ENCODE results near the gene NEFH.

The NEFH gene

GRCh38 chr22:29476116-29476515 is 3.9 kb upstream of the NEFH start:
- Histone ChIP-seq H3K4me1 (ENCODE audit: control insufficient read depth, low read length) (peaks cover 19% of the 10 kb centered on the region), H3K4me3 (ENCODE audit: low read length) (peak overlapping the region; percentile 19), H3F3A (ENCODE audit: control insufficient read depth, insufficient read depth) (no peaks in the 10 kb centered on the region), H3K27ac (ENCODE audit: low read depth, low read length) (no peak overlapping the region), H3K9me2 (replicated peaks; ENCODE audit: control insufficient read depth, low read length) (no peaks in the 10 kb centered on the region), H3K9me3 (ENCODE audit: control insufficient read depth, insufficient read depth, low read length) (no peaks in the 10 kb centered on the region), H4K20me1 (ENCODE audit: control insufficient read depth, insufficient read depth, low read depth, low read length) (peaks cover 3% of the 10 kb centered on the region), H3K4me2 (ENCODE audit: low read length) (peak overlapping the region; percentile 51), H3K79me2 (ENCODE audit: control insufficient read depth, low read length) (no peaks in the 10 kb centered on the region), H3K36me3 (ENCODE audit: control insufficient read depth, low read length) (no peaks in the 10 kb centered on the region), H3K27me3 (ENCODE audit: control insufficient read depth, low read length) (peaks cover 58% of the 10 kb centered on the region)
- TF ChIP-seq EZH2phosphoT487 (IDR thresholded peaks at IDR 0.05; ENCODE audit: borderline replicate concordance, low read length) (no peak), CTCF (IDR thresholded peaks at IDR 0.05; ENCODE audit: low read depth, low read length, poor library complexity, severe bottlenecking) (no peak)

GRCh38 chr22:29477723-29478318 is 2.2 kb upstream of the NEFH start:
- no peaks in the 10 kb centered on the region for H3K36me3 ChIP-seq (ENCODE audit: control insufficient read depth, low read length)
- no peak for TF ChIP-seq EZH2phosphoT487 (IDR thresholded peaks at IDR 0.05; ENCODE audit: borderline replicate concordance, low read length)
- no peak for TF ChIP-seq CTCF (IDR thresholded peaks at IDR 0.05; ENCODE audit: low read depth, low read length, poor library complexity, severe bottlenecking)
- no peaks in the 10 kb centered on the region for H3K79me2 ChIP-seq (ENCODE audit: control insufficient read depth, low read length)
- no peaks in the 10 kb centered on the region for H3F3A ChIP-seq (ENCODE audit: control insufficient read depth, insufficient read depth)
- H3K9me3 ChIP-seq (ENCODE audit: control insufficient read depth, insufficient read depth, low read length): no peaks in the 10 kb centered on the region
- H4K20me1 ChIP-seq (ENCODE audit: control insufficient read depth, insufficient read depth, low read depth, low read length): peaks cover 3% of the 10 kb centered on the region
- peaks cover 19% of the 10 kb centered on the region for H3K4me1 ChIP-seq (ENCODE audit: control insufficient read depth, low read length)
- H3K27ac ChIP-seq (ENCODE audit: low read depth, low read length): no peak overlapping the region
- peaks cover 47% of the 10 kb centered on the region for H3K27me3 ChIP-seq (ENCODE audit: control insufficient read depth, low read length)
- no peak overlapping the region for H3K4me2 ChIP-seq (ENCODE audit: low read length)
- no peaks in the 10 kb centered on the region for H3K9me2 ChIP-seq (replicated peaks; ENCODE audit: control insufficient read depth, low read length)
- H3K4me3 ChIP-seq (ENCODE audit: low read length): no peak overlapping the region

- H3K27ac ChIP-seq (ENCODE audit: low read depth, low read length): no peak overlapping the region
- no peaks in the 10 kb centered on the region for H3F3A ChIP-seq (ENCODE audit: control insufficient read depth, insufficient read depth)
- H3K9me2 ChIP-seq (replicated peaks; ENCODE audit: control insufficient read depth, low read length): no peaks in the 10 kb centered on the region
- no peak overlapping the region for H3K4me3 ChIP-seq (ENCODE audit: low read length)
- no peak for TF ChIP-seq EZH2phosphoT487 (IDR thresholded peaks at IDR 0.05; ENCODE audit: borderline replicate concordance, low read length)
- TF ChIP-seq CTCF (IDR thresholded peaks at IDR 0.05; ENCODE audit: low read depth, low read length, poor library complexity, severe bottlenecking): no peak
- H3K9me3 ChIP-seq (ENCODE audit: control insufficient read depth, insufficient read depth, low read length): no peaks in the 10 kb centered on the region
- H3K4me2 ChIP-seq (ENCODE audit: low read length): no peak overlapping the region
- peaks cover 3% of the 10 kb centered on the region for H4K20me1 ChIP-seq (ENCODE audit: control insufficient read depth, insufficient read depth, low read depth, low read length)
- H3K27me3 ChIP-seq (ENCODE audit: control insufficient read depth, low read length): peaks cover 45% of the 10 kb centered on the region
- peaks cover 19% of the 10 kb centered on the region for H3K4me1 ChIP-seq (ENCODE audit: control insufficient read depth, low read length)
- no peaks in the 10 kb centered on the region for H3K36me3 ChIP-seq (ENCODE audit: control insufficient read depth, low read length)
- H3K79me2 ChIP-seq (ENCODE audit: control insufficient read depth, low read length): no peaks in the 10 kb centered on the region
Observed at GRCh38 chr22:29478326-29479276, 1.4 kb upstream of the NEFH start.
